ENCODE results near the gene TMEM229B. TPM values are rescaled to one million over a fixed set of nuclear protein-coding genes. Genes with fewer than 3 reads are reported as not detected.

Gene TMEM229B
- total and polyA plus RNA-seq, 2 donors (not counting 1 experiment from before 2014, with no cell fraction given) = 6.9 to 8.2 TPM

GRCh38 chr14:67524634-67524963, 36.1 kb upstream of the TMEM229B start:
- POLR2A ChIA-PET = no interaction called here

More at GRCh38 chr14:67524634-67524963, 36.1 kb upstream of the TMEM229B start:
- DNase-seq = no peak
- TF ChIP-seq CTCF (IDR thresholded peaks at IDR 0.05) = no peak
- no peak for TF ChIP-seq EZH2 (IDR thresholded peaks at IDR 0.05; ENCODE audit: borderline replicate concordance, insufficient read depth, low read depth, low read length, poor library complexity, severe bottlenecking)
- H3K27ac ChIP-seq (ENCODE audit: low read length in 2 of 2) = no peak overlapping the region
- H3K9me3 ChIP-seq (ENCODE audit: control extremely low read depth in 1 of 3, control insufficient read depth in 2 of 3, insufficient read depth in 1 of 3, low read length in 2 of 3) = no peaks in the 10 kb centered on the region
- H3K4me1 ChIP-seq (ENCODE audit: control insufficient read depth in 2 of 2, insufficient read depth in 2 of 2, low read length in 2 of 2) = peaks cover 0 to 3% of the 10 kb centered on the region in 2 donors
- H3K4me3 ChIP-seq (ENCODE audit: control extremely low read depth in 1 of 5, extremely low read depth in 1 of 5, insufficient read depth in 1 of 5, low read depth in 2 of 5, low read length in 4 of 5) = no peak overlapping the region
- CTCF ChIA-PET = interaction anchor here (2.9 to 3.2 kb wide), 2 partner anchors 98 to 180 kb away, joined by 20 to 37 read pairs; no protein-coding TSS in a partner anchor
- peaks cover 55% of the 10 kb centered on the region for H3K27me3 Mint-ChIP-seq
- intact Hi-C loops (cut with micrococcal nuclease) = no loop called here
- no peak overlapping the region for H3K4me2 ChIP-seq (replicated peaks; ENCODE audit: low read depth, low read length, poor library complexity, severe bottlenecking)
- H3K79me2 ChIP-seq (ENCODE audit: control insufficient read depth, insufficient read depth, low read length) = no peaks in the 10 kb centered on the region
- H3K36me3 ChIP-seq (replicated peaks in 1 of 2; ENCODE audit: control extremely low read depth in 1 of 2, control insufficient read depth in 1 of 2, extremely low read depth in 1 of 2, insufficient read depth in 2 of 2, low read length in 1 of 2) = no peaks in the 10 kb centered on the region
- no peaks in the 10 kb centered on the region for H4K20me1 ChIP-seq (ENCODE audit: control insufficient read depth, insufficient read depth, low read length, poor library complexity, severe bottlenecking)
- no peak overlapping the region for H3K4me3 Mint-ChIP-seq
- no peak overlapping the region for H2AFZ ChIP-seq (ENCODE audit: insufficient read depth, low read depth, low read length, poor library complexity, severe bottlenecking)
- H3K27ac Mint-ChIP-seq = no peak overlapping the region
- WGBS (ENCODE audit: insufficient coverage) = no CpG with 5 or more reads among the region's 3 CpGs
- peaks cover 2% of the 10 kb centered on the region for H3K4me1 Mint-ChIP-seq
- ATAC-seq (ENCODE audit: low read depth) = no peak
- peaks cover 0 to 28% (median 14%) of the 10 kb centered on the region in 4 experiments for H3K27me3 ChIP-seq (replicated peaks in 1 of 4; ENCODE audit: control extremely low read depth in 1 of 4, control insufficient read depth in 3 of 4, insufficient read depth in 4 of 4, low read length in 3 of 4)
- no peak overlapping the region for H3K9ac ChIP-seq (ENCODE audit: low read length)
- H3K9me3 Mint-ChIP-seq (ENCODE audit: insufficient read depth) = no peaks in the 10 kb centered on the region
